GM06990 (cell line): ENCODE data around the gene TECPR1.

Experiments used
- DNase-seq: peaks from one replicate; pipeline ENCODE4 v3.0.0-alpha.2; 2011; ENCODE audit not compliant: insufficient read length; ENCODE audit errors: extremely low read depth
- H3K27me3 ChIP-seq: replicated peaks from 2 replicates; pipeline ENCODE4 v1.6.0; 2011; ENCODE audit warnings: low read length; ENCODE audit not compliant: control insufficient read depth, insufficient read depth
- H3K36me3 ChIP-seq: 2 replicates; pipeline ENCODE4 v1.5.1; 2011; ENCODE audit warnings: low read length; ENCODE audit not compliant: control insufficient read depth, insufficient read depth
- H3K4me3 ChIP-seq: replicated peaks from 2 replicates; pipeline ENCODE4 v1.5.1; 2011; ENCODE audit warnings: low read depth, mild to moderate bottlenecking, control low read depth, low read length
- CTCF ChIP-seq: IDR thresholded peaks from 2 replicates; pipeline ENCODE4 v1.5.1; 2011; ENCODE audit warnings: low read length, control low read depth, mild to moderate bottlenecking, inconsistent platforms; ENCODE audit not compliant: insufficient read depth, poor library complexity, severe bottlenecking

The TECPR1 gene

GRCh38 chr7:98286093-98286539 lies 34.1 kb upstream of the TECPR1 start:
- H3K36me3 ChIP-seq: peaks cover 4% of the 10 kb centered on the region
- no peak for TF ChIP-seq CTCF
- H3K27me3 ChIP-seq: no peaks in the 10 kb centered on the region
- no peak for DNase-seq
- H3K4me3 ChIP-seq: no peak overlapping the region

- no peak for DNase-seq
- no peak for TF ChIP-seq CTCF
- Histone ChIP-seq H3K36me3 (peaks cover 1% of the 10 kb centered on the region), H3K4me3 (no peak overlapping the region), H3K27me3 (no peaks in the 10 kb centered on the region)
Observed at GRCh38 chr7:98285157-98286092, 33.4 kb upstream of the TECPR1 start.

- Histone ChIP-seq H3K27me3 (no peaks in the 10 kb centered on the region), H3K36me3 (peaks cover 1% of the 10 kb centered on the region), H3K4me3 (no peak overlapping the region)
- DNase-seq: no peak
- no peak for TF ChIP-seq CTCF
Observed at GRCh38 chr7:98284335-98285036, 32.5 kb upstream of the TECPR1 start.

GRCh38 chr7:98283887-98284222 lies 31.8 kb upstream of the TECPR1 start:
- no peak for DNase-seq
- Histone ChIP-seq H3K4me3 (no peak overlapping the region), H3K27me3 (no peaks in the 10 kb centered on the region), H3K36me3 (peaks cover 1% of the 10 kb centered on the region)
- TF ChIP-seq CTCF: no peak

- H3K27me3 ChIP-seq: no peaks in the 10 kb centered on the region
- peaks cover 1% of the 10 kb centered on the region for H3K36me3 ChIP-seq
- H3K4me3 ChIP-seq: no peak overlapping the region
- no peak for TF ChIP-seq CTCF
- DNase-seq: no peak
Observed at GRCh38 chr7:98283127-98283886, 31.3 kb upstream of the TECPR1 start.
